HepG2 (cell line): ENCODE results near the gene AP4S1. TPM values are rescaled to one million over a fixed set of nuclear protein-coding genes. Genes with fewer than 3 reads are reported as not detected.

Experiments used
- DR1 ChIP-seq: sonication (generic); formaldehyde crosslinking; IDR thresholded peaks from 2 replicates; pipeline ENCODE4 v1.8.0; 2021; ENCODE audit warnings: mild to moderate bottlenecking, missing genetic modification reagents, inconsistent platforms
- FOXC1 ChIP-seq: sonication (generic); formaldehyde crosslinking; IDR thresholded peaks from 2 replicates; pipeline ENCODE4 v1.8.0; 2022; ENCODE audit warnings: mild to moderate bottlenecking, missing genetic modification reagents, borderline replicate concordance
- HOXD1 ChIP-seq: sonication (generic); formaldehyde crosslinking; IDR thresholded peaks from 2 replicates; pipeline ENCODE4 v1.5.0; 2020; ENCODE audit warnings: missing genetic modification reagents
- KDM6A ChIP-seq: IDR thresholded peaks from 2 replicates; pipeline ENCODE4 v1.6.1; 2016; ENCODE audit warnings: low read depth
- KLF9 ChIP-seq: IDR thresholded peaks from 2 replicates; pipeline ENCODE4 v1.6.1; 2016; ENCODE audit warnings: low read depth
- MED13 ChIP-seq: sonication (generic); formaldehyde crosslinking; IDR thresholded peaks from 2 replicates; pipeline ENCODE4 v1.5.0; 2020; ENCODE audit warnings: missing genetic modification reagents
- MIER2 ChIP-seq: IDR thresholded peaks from 2 replicates; pipeline ENCODE4 v1.6.1; 2016; ENCODE audit warnings: missing biosample characterization, missing genetic modification reagents
- MIXL1 ChIP-seq: IDR thresholded peaks from 2 replicates; pipeline ENCODE4 v1.6.1; 2016
- MTF2 ChIP-seq: sonication (generic); formaldehyde crosslinking; IDR thresholded peaks from 2 replicates; pipeline ENCODE4 v1.5.0; 2020; ENCODE audit warnings: missing genetic modification reagents, borderline replicate concordance
- NFKB2 ChIP-seq: sonication (generic); formaldehyde crosslinking; IDR thresholded peaks from 2 replicates; pipeline ENCODE4 v1.4.0; 2020; ENCODE audit warnings: missing genetic modification reagents, borderline replicate concordance
- PHB2 ChIP-seq: fragments of 450-650 bp; IDR thresholded peaks from 2 replicates; pipeline ENCODE4 v1.6.1; 2018; ENCODE audit not compliant: partially characterized antibody
- PHF21A ChIP-seq: sonication (generic); formaldehyde crosslinking; IDR thresholded peaks from 2 replicates; pipeline ENCODE4 v1.5.0; 2020; ENCODE audit warnings: mild to moderate bottlenecking, missing genetic modification reagents
- PHF5A ChIP-seq: IDR thresholded peaks from one replicate; pipeline ENCODE4 v1.6.1; 2018; ENCODE audit warnings: low read depth, missing genetic modification reagents; ENCODE audit not compliant: unreplicated experiment
- POLR2AphosphoS5 ChIP-seq: IDR thresholded peaks from 2 replicates; pipeline ENCODE4 v1.6.1; 2012; ENCODE audit warnings: low read depth, low read length
- STAT5B ChIP-seq: sonication (generic); formaldehyde crosslinking; IDR thresholded peaks from 2 replicates; pipeline ENCODE4 v1.4.0; 2020; ENCODE audit warnings: missing genetic modification reagents
- ZC3H4 ChIP-seq: sonication (generic); formaldehyde crosslinking; IDR thresholded peaks from 2 replicates; pipeline ENCODE4 v1.4.0; 2020; ENCODE audit warnings: missing genetic modification reagents, borderline replicate concordance
- ZFP62 ChIP-seq: sonication (generic); formaldehyde crosslinking; IDR thresholded peaks from 2 replicates; pipeline ENCODE4 v1.4.0; 2020; ENCODE audit warnings: missing genetic modification reagents
- ZNF317 ChIP-seq: sonication (generic); formaldehyde crosslinking; IDR thresholded peaks from 2 replicates; pipeline ENCODE4 v1.5.0; 2020; ENCODE audit warnings: mild to moderate bottlenecking, missing genetic modification reagents
- ZNF337 ChIP-seq: sonication (generic); formaldehyde crosslinking; IDR thresholded peaks from 2 replicates; pipeline ENCODE4 v1.5.1; 2020; ENCODE audit warnings: missing genetic modification reagents, low read depth, mild to moderate bottlenecking, borderline replicate concordance
- ZNF484 ChIP-seq: sonication (generic); formaldehyde crosslinking; IDR thresholded peaks from 2 replicates; pipeline ENCODE4 v1.5.1; 2020; ENCODE audit warnings: mild to moderate bottlenecking, low read depth, missing genetic modification reagents, borderline replicate concordance
- ZNF550 ChIP-seq: sonication (generic); formaldehyde crosslinking; IDR thresholded peaks from 2 replicates; pipeline ENCODE4 v1.4.0; 2020; ENCODE audit warnings: mild to moderate bottlenecking, missing genetic modification reagents, borderline replicate concordance
- ZNF672 ChIP-seq: sonication (generic); formaldehyde crosslinking; IDR thresholded peaks from 2 replicates; pipeline ENCODE4 v1.8.1; 2022; ENCODE audit warnings: missing genetic modification reagents
- ZSCAN31 ChIP-seq: sonication (generic); formaldehyde crosslinking; IDR thresholded peaks from 2 replicates; pipeline ENCODE4 v1.5.0; 2020; ENCODE audit warnings: low read depth, mild to moderate bottlenecking, missing genetic modification reagents
- polyA plus RNA-seq, 8 experiments: library from polyadenylated mRNA; depleted of rRNA in 3 of 8; stranded (reverse) in 7 of 8; unstranded in 1 of 8; fragments of >200 nt; fragmentation: Illumina TruSeq in 4 of 8; extraction: Trizol in 4 of 8; gene quantifications; 2 replicates each; pipeline versions ENCODE4 v1.2.1 to v1.2.3, GENCODE V29; 2011 to 2016; ENCODE audit warnings: low read depth in 4 of 8, missing spikeins in 1 of 8, mixed read lengths in 1 of 8; ENCODE audit not compliant: insufficient read depth in 1 of 8
- total RNA-seq, 5 experiments: library from RNA; depleted of rRNA; stranded (reverse); fragments of >200 nt; fragmentation: Illumina TruSeq; extraction: Trizol; gene quantifications; 2 replicates each; pipeline ENCODE4 v1.2.3, GENCODE V29; 2016; ENCODE audit warnings: low read depth in 1 of 5
- TF ChIP-seq, protein P1 (sequence below): sonication (generic); formaldehyde crosslinking; IDR thresholded peaks from 2 replicates; pipeline ENCODE4 v1.9.0; 2021; ENCODE audit warnings: missing genetic modification reagents, mild to moderate bottlenecking, borderline replicate concordance
- TF ChIP-seq, protein P2 (sequence below): sonication (generic); formaldehyde crosslinking; IDR thresholded peaks from 2 replicates; pipeline ENCODE4 v1.4.0; 2020; ENCODE audit warnings: mild to moderate bottlenecking, low read depth, missing genetic modification reagents
- TF ChIP-seq, protein P3 (sequence below): sonication (generic); formaldehyde crosslinking; IDR thresholded peaks from 2 replicates; pipeline ENCODE4 v1.5.1; 2020; ENCODE audit warnings: mild to moderate bottlenecking, moderate library complexity, missing genetic modification reagents
- TF ChIP-seq, protein P4 (sequence below): IDR thresholded peaks from 2 replicates; pipeline ENCODE4 v1.6.1; 2018; ENCODE audit warnings: missing genetic modification reagents

Gene AP4S1
- total and polyA plus RNA-seq, 2 of the 13 experiments (the other 11 are each of a cell fraction or from before 2014, with no cell fraction given): 3.9 to 21.1 TPM

DNA sequence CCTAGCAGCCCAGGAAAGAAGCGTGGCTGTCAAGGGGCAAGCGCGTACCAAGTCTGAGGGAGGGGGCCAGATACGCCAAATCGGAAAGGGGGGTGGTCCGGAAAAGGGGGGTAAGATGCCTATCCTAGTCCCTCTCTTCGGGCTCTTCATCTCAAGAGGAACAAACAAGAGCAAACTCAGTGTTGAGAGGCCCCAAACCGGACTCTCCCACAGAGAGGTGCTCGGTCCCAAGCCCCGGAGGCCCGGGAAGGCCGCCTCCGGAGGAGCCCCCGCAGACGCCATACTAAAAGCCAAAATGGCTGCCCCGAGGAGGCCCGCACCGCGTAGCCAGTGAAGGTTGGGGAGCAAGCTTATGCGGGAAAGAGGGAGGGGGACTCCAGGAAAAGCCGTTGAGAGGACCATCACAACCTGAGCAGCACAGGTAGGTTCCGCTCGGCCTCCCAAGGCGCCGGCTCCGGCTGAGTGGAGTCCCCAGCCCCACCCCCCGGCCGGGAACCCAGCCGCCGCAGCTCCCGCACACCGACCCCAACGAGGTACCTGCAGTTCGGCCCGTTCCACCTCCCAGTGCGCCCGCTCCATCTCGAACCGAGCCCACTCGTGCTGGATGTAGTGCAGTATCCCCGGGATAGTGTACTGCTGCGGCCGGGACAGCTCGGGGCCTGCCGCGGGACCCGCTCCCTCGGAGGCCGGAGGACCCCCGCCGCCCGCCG is at the start of gene AP4S1 (continued):
- TF ChIP-seq, protein P1, sequence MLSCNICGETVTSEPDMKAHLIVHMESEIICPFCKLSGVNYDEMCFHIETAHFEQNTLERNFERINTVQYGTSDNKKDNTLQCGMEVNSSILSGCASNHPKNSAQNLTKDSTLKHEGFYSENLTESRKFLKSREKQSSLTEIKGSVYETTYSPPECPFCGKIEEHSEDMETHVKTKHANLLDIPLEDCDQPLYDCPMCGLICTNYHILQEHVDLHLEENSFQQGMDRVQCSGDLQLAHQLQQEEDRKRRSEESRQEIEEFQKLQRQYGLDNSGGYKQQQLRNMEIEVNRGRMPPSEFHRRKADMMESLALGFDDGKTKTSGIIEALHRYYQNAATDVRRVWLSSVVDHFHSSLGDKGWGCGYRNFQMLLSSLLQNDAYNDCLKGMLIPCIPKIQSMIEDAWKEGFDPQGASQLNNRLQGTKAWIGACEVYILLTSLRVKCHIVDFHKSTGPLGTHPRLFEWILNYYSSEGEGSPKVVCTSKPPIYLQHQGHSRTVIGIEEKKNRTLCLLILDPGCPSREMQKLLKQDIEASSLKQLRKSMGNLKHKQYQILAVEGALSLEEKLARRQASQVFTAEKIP (CRISPR knock-in tag): no peak
- TF ChIP-seq ZFP62: no peak; the same call in 1 of the 2 replicates
- no peak; the same call in 1 of the 2 replicates for TF ChIP-seq KLF9 (CRISPR knock-in tag)
- peak; percentile 21; the same call in 1 of the 2 replicates for TF ChIP-seq ZNF337 (CRISPR knock-in tag)
- TF ChIP-seq STAT5B (CRISPR knock-in tag): 0 out of 2 replicates have a peak, but pooled peaks have one; percentile 65
- peak; percentile 35; the same call in 1 of the 2 replicates for TF ChIP-seq MIER2 (CRISPR knock-in tag)
- TF ChIP-seq ZNF550 (CRISPR knock-in tag): peak; percentile 72
- TF ChIP-seq, protein P2, sequence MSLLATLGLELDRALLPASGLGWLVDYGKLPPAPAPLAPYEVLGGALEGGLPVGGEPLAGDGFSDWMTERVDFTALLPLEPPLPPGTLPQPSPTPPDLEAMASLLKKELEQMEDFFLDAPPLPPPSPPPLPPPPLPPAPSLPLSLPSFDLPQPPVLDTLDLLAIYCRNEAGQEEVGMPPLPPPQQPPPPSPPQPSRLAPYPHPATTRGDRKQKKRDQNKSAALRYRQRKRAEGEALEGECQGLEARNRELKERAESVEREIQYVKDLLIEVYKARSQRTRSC: no peak; the same call in 1 of the 2 replicates
- peak; percentile 67 for TF ChIP-seq NFKB2 (CRISPR knock-in tag)
- peak; percentile 51; the same call in 1 of the 2 replicates for TF ChIP-seq FOXC1 (CRISPR knock-in tag)
- peak; percentile 59; the same call in 1 of the 2 replicates for TF ChIP-seq POLR2AphosphoS5
- no peak for TF ChIP-seq MTF2 (CRISPR knock-in tag)
- peak; percentile 6; the same call in 1 of the 2 replicates for TF ChIP-seq MIXL1 (CRISPR knock-in tag)
- TF ChIP-seq, protein P3, sequence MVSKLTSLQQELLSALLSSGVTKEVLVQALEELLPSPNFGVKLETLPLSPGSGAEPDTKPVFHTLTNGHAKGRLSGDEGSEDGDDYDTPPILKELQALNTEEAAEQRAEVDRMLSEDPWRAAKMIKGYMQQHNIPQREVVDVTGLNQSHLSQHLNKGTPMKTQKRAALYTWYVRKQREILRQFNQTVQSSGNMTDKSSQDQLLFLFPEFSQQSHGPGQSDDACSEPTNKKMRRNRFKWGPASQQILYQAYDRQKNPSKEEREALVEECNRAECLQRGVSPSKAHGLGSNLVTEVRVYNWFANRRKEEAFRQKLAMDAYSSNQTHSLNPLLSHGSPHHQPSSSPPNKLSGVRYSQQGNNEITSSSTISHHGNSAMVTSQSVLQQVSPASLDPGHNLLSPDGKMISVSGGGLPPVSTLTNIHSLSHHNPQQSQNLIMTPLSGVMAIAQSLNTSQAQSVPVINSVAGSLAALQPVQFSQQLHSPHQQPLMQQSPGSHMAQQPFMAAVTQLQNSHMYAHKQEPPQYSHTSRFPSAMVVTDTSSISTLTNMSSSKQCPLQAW (CRISPR knock-in tag): peak; percentile 59
- no peak for TF ChIP-seq PHF21A (CRISPR knock-in tag)
- TF ChIP-seq, protein P4, sequence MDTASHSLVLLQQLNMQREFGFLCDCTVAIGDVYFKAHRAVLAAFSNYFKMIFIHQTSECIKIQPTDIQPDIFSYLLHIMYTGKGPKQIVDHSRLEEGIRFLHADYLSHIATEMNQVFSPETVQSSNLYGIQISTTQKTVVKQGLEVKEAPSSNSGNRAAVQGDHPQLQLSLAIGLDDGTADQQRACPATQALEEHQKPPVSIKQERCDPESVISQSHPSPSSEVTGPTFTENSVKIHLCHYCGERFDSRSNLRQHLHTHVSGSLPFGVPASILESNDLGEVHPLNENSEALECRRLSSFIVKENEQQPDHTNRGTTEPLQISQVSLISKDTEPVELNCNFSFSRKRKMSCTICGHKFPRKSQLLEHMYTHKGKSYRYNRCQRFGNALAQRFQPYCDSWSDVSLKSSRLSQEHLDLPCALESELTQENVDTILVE (CRISPR knock-in tag): peak; percentile 79; the same call in 1 of the 2 replicates
- TF ChIP-seq MED13 (CRISPR knock-in tag): peak; percentile 38; the same call in 1 of the 2 replicates
- no peak for TF ChIP-seq ZNF484
- peak; percentile 88; the same call in 1 of the 2 replicates for TF ChIP-seq ZC3H4 (CRISPR knock-in tag)
- no peak; the same call in 1 of the 2 replicates for TF ChIP-seq DR1 (CRISPR knock-in tag)
- no peak for TF ChIP-seq PHB2
- TF ChIP-seq HOXD1 (CRISPR knock-in tag): no peak; the same call in 1 of the 2 replicates
- no peak for TF ChIP-seq KDM6A (CRISPR knock-in tag)
- TF ChIP-seq ZSCAN31 (CRISPR knock-in tag): 0 out of 2 replicates have a peak, but pooled peaks have one; percentile 76
- peak; percentile 7 for TF ChIP-seq PHF5A (CRISPR knock-in tag)
- TF ChIP-seq ZNF672 (CRISPR knock-in tag): no peak
- TF ChIP-seq ZNF317: peak; percentile 62; the same call in 1 of the 2 replicates
